A549 (cell line): ENCODE results near the gene OR4D1.

ENCODE experiments used
- CTCF ChIP-seq: fragments of >200 bp; sonication (Bioruptor Twin); formaldehyde crosslinking; IDR thresholded peaks from 3 replicates; pipeline ENCODE4 v1.5.1; 2016
- EP300 ChIP-seq, 2 experiments: fragments of >200 bp; sonication (Bioruptor Twin); formaldehyde crosslinking; IDR thresholded peaks; 2 replicates in 1 of 2; 3 replicates in 1 of 2; pipeline ENCODE4 v1.6.1; 2016 to 2017
- HMGXB4 ChIP-seq: fragments of 250-450 bp; sonication (Bioruptor Pico); IDR thresholded peaks from 2 replicates; pipeline ENCODE4 v1.5.0; 2021; ENCODE audit warnings: mild to moderate bottlenecking, moderate library complexity, borderline replicate concordance
- MYC ChIP-seq: IDR thresholded peaks from 2 replicates; pipeline ENCODE4 v1.6.1; 2012; ENCODE audit warnings: mild to moderate bottlenecking, inconsistent platforms, low read length, improper control_type of control experiment, borderline replicate concordance
- RARB ChIP-seq: fragments of 250-450 bp; sonication (Bioruptor Pico); IDR thresholded peaks from 2 replicates; pipeline ENCODE4 v1.8.0; 2021; ENCODE audit warnings: mild to moderate bottlenecking, moderate library complexity

- no peak for TF ChIP-seq CTCF
- TF ChIP-seq RARB (CRISPR knock-in tag), result no peak
- no peak for TF ChIP-seq EP300 (IDR thresholded peaks at IDR 0.05)
- no peak for TF ChIP-seq MYC
- TF ChIP-seq HMGXB4 (CRISPR knock-in tag), result no peak
These were observed 36.3 kb downstream of the OR4D1 start for GRCh38 chr17:58184308-58184985.
